ENCODE results near the gene MS4A14. TPM values are rescaled to one million over a fixed set of nuclear protein-coding genes. Genes with fewer than 3 reads are reported as not detected.

MS4A14 gene
- total RNA-seq, 1 experiment from 2014 or later, result not detected

- ChIA-PET CTCF (interaction anchor here (2.5 kb wide), 1 partner anchor 92 kb away, joined by 10 read pairs; no protein-coding TSS in a partner anchor), POLR2A (no interaction called here)
- TF ChIP-seq, protein P1, sequence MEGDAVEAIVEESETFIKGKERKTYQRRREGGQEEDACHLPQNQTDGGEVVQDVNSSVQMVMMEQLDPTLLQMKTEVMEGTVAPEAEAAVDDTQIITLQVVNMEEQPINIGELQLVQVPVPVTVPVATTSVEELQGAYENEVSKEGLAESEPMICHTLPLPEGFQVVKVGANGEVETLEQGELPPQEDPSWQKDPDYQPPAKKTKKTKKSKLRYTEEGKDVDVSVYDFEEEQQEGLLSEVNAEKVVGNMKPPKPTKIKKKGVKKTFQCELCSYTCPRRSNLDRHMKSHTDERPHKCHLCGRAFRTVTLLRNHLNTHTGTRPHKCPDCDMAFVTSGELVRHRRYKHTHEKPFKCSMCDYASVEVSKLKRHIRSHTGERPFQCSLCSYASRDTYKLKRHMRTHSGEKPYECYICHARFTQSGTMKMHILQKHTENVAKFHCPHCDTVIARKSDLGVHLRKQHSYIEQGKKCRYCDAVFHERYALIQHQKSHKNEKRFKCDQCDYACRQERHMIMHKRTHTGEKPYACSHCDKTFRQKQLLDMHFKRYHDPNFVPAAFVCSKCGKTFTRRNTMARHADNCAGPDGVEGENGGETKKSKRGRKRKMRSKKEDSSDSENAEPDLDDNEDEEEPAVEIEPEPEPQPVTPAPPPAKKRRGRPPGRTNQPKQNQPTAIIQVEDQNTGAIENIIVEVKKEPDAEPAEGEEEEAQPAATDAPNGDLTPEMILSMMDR (IDR thresholded peaks at IDR 0.05; ENCODE audit: unreplicated experiment), result no peak
- no TSS peak for BruUV-seq (replicated peaks)
- no peaks in the 10 kb centered on the region for H3K36me3 Mint-ChIP-seq (ENCODE audit: insufficient read depth, unreplicated experiment)
- DNase-seq (ENCODE audit: unreplicated experiment), result no peak
- H3K27me3 Mint-ChIP-seq (ENCODE audit: insufficient read depth, unreplicated experiment), result peaks cover 19% of the 10 kb centered on the region
- intact Hi-C loops (cut with micrococcal nuclease), result no loop called here
- peaks cover 9% of the 10 kb centered on the region for H3K9me3 Mint-ChIP-seq (ENCODE audit: unreplicated experiment)
- H3K4me3 Mint-ChIP-seq (ENCODE audit: unreplicated experiment), result no peak within 1 kb of the TSS
- no peaks in the 10 kb centered on the region for H3K4me1 Mint-ChIP-seq (ENCODE audit: insufficient read depth, unreplicated experiment)
- H3K27ac Mint-ChIP-seq (ENCODE audit: low read depth, unreplicated experiment), result no peak within 1 kb of the TSS
These were observed 59.3 kb downstream of the MS4A14 start, which contains the start of gene MS4A1 for GRCh38 chr11:60455531-60456042. MS4A1 (plus strand) TSS chr11:60455847; CDS start chr11:60462375, 6,528 bp downstream.

- H3K27me3 Mint-ChIP-seq (ENCODE audit: insufficient read depth, unreplicated experiment), result peaks cover 19% of the 10 kb centered on the region
- no peak overlapping the region for H3K4me3 Mint-ChIP-seq (ENCODE audit: unreplicated experiment)
- ChIA-PET POLR2A (interaction anchor here (0.7 kb wide), 1 partner anchor 169 kb away, joined by 4 read pairs; no protein-coding TSS in a partner anchor), CTCF (interaction anchor here (0.6 to 2.5 kb wide), 3 partner anchors 8 to 287 kb away, joined by 3 to 10 read pairs (median 3); no protein-coding TSS in a partner anchor)
- no peaks in the 10 kb centered on the region for H3K36me3 Mint-ChIP-seq (ENCODE audit: insufficient read depth, unreplicated experiment)
- DNase-seq (ENCODE audit: unreplicated experiment), result no peak
- intact Hi-C loops (cut with micrococcal nuclease), result no loop called here
- H3K27ac Mint-ChIP-seq (ENCODE audit: low read depth, unreplicated experiment), result no peak overlapping the region
- no TSS peak for BruUV-seq (replicated peaks)
- TF ChIP-seq, protein P1 (IDR thresholded peaks at IDR 0.05; ENCODE audit: unreplicated experiment), result no peak
- peaks cover 9% of the 10 kb centered on the region for H3K9me3 Mint-ChIP-seq (ENCODE audit: unreplicated experiment)
- H3K4me1 Mint-ChIP-seq (ENCODE audit: insufficient read depth, unreplicated experiment), result no peaks in the 10 kb centered on the region
These were observed 61.3 kb downstream of the MS4A14 start for GRCh38 chr11:60457576-60457975.

GRCh38 chr11:60459345-60459744 lies 63.1 kb downstream of the MS4A14 start:
- ChIA-PET POLR2A (no interaction called here), CTCF (interaction anchor here (0.6 to 1.2 kb wide), 2 partner anchors 49 to 97 kb away, joined by 3 to 4 read pairs; no protein-coding TSS in a partner anchor)
- Mint-ChIP-seq H3K9me3 (ENCODE audit: unreplicated experiment) (peaks cover 9% of the 10 kb centered on the region), H3K4me3 (ENCODE audit: unreplicated experiment) (no peak overlapping the region), H3K27me3 (ENCODE audit: insufficient read depth, unreplicated experiment) (peaks cover 19% of the 10 kb centered on the region), H3K4me1 (ENCODE audit: insufficient read depth, unreplicated experiment) (no peaks in the 10 kb centered on the region), H3K27ac (ENCODE audit: low read depth, unreplicated experiment) (no peak overlapping the region), H3K36me3 (ENCODE audit: insufficient read depth, unreplicated experiment) (no peaks in the 10 kb centered on the region)
- TF ChIP-seq, protein P1 (IDR thresholded peaks at IDR 0.05; ENCODE audit: unreplicated experiment), result no peak
- intact Hi-C loops (cut with micrococcal nuclease), result no loop called here
- no TSS peak for BruUV-seq (replicated peaks)
- no peak for DNase-seq (ENCODE audit: unreplicated experiment)

Other genes with a start within 250 kb of the MS4A14 start
- not detected in 2 replicates for gene MS4A6A, start 213.4 kb upstream of the MS4A14 start, total RNA-seq (2022)
- gene MS4A4E, start 153.3 kb upstream of the MS4A14 start, total RNA-seq (2022), result not detected in 2 replicates
- not detected in 2 replicates for gene MS4A4A, start 115.8 kb upstream of the MS4A14 start, total RNA-seq (2022)
- gene MS4A6E, start 69.2 kb upstream of the MS4A14 start, total RNA-seq (2022), result not detected in 2 replicates
- gene MS4A7, start 17.9 kb upstream of the MS4A14 start, total RNA-seq (2022), result not detected in 2 replicates
- not detected in 2 replicates for gene MS4A5, start 33.1 kb downstream of the MS4A14 start, total RNA-seq (2022)
- not detected in 2 replicates for gene MS4A1, start 59.4 kb downstream of the MS4A14 start, total RNA-seq (2022)
- not detected in 2 replicates for gene MS4A12, start 96.3 kb downstream of the MS4A14 start, total RNA-seq (2022)
- not detected in 2 replicates for gene MS4A13, start 118.9 kb downstream of the MS4A14 start, total RNA-seq (2022)